Lower leg skin (tissue), 3 donors: ENCODE measurements around the gene GOLGB1.

Source experiments
- POLR2A ChIP-seq, 2 donors: fragments of 450-650 bp; IDR thresholded peaks; one replicate each; pipeline ENCODE4 v1.6.1; 2016 to 2017; ENCODE audit warnings: antibody characterized with exemption in 2 of 2, mild to moderate bottlenecking in 1 of 2, moderate library complexity in 1 of 2
- TF ChIP-seq, protein P1 (sequence below), 3 donors: fragments of 450-650 bp; IDR thresholded peaks; one replicate each; pipeline ENCODE4 v1.5.1; 2016; ENCODE audit warnings: antibody characterized with exemption in 3 of 3, mild to moderate bottlenecking in 3 of 3, moderate library complexity in 2 of 3

DNA sequence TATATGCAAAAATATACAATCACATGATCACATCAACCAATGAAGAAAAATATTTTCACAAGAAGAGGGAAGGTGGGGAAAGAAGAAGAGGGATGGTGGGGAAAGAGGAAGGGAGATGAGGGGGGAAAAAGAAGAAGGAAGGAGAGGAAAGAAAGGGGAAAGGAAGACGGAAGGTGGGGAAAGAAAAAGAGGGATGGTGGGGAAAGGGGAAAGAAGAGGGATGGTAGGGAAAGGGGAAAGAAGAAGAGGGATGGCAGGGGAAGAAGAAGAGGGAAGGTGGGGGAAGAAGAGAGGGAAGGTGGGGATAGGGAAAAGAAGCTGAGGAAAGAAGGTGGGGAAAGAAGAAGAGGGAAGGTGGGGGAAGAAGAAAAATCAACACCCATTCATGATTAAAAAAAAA is 3.2 kb upstream of the GOLGB1 start:
- TF ChIP-seq, protein P1, sequence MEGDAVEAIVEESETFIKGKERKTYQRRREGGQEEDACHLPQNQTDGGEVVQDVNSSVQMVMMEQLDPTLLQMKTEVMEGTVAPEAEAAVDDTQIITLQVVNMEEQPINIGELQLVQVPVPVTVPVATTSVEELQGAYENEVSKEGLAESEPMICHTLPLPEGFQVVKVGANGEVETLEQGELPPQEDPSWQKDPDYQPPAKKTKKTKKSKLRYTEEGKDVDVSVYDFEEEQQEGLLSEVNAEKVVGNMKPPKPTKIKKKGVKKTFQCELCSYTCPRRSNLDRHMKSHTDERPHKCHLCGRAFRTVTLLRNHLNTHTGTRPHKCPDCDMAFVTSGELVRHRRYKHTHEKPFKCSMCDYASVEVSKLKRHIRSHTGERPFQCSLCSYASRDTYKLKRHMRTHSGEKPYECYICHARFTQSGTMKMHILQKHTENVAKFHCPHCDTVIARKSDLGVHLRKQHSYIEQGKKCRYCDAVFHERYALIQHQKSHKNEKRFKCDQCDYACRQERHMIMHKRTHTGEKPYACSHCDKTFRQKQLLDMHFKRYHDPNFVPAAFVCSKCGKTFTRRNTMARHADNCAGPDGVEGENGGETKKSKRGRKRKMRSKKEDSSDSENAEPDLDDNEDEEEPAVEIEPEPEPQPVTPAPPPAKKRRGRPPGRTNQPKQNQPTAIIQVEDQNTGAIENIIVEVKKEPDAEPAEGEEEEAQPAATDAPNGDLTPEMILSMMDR (IDR thresholded peaks at IDR 0.05): no peak
- TF ChIP-seq POLR2A (IDR thresholded peaks at IDR 0.05): no peak
